ENCODE measurements around the gene S100A8.
"Not testable (repeated sequence)": the region's sequence is repeated elsewhere in the genome, so short reads cannot be mapped to it uniquely, and the experiment has no call there.

Gene S100A8

GRCh38 chr1:153360592-153361479 lies 30.0 kb downstream of the S100A8 start:
- DNase-seq = no peak

- no peak for DNase-seq
Measured at GRCh38 chr1:153360190-153360589, 30.7 kb downstream of the S100A8 start.

GRCh38 chr1:153359241-153359640 lies 31.6 kb downstream of the S100A8 start:
- no peak for DNase-seq

GRCh38 chr1:153358691-153358975 lies 32.2 kb downstream of the S100A8 start:
- no peak for DNase-seq

- no peak for DNase-seq
Measured at GRCh38 chr1:153357853-153358690, 32.8 kb downstream of the S100A8 start, which contains the start of gene S100A9. Gene S100A9 (plus strand): TSS chr1:153357854. CDS start chr1:153358284, 430 bp downstream.

GRCh38 chr1:153357076-153357852 lies 33.6 kb downstream of the S100A8 start:
- DNase-seq = no peak

- no peak for DNase-seq
Measured at GRCh38 chr1:153356392-153357075, 34.3 kb downstream of the S100A8 start.

- peak; percentile 89 for DNase-seq
Measured at GRCh38 chr1:153355445-153356071, 35.3 kb downstream of the S100A8 start.

- DNase-seq = no peak
Measured at GRCh38 chr1:153354515-153355193, 36.2 kb downstream of the S100A8 start.

- DNase-seq = peak; percentile 61
Measured at GRCh38 chr1:153353226-153353947, 37.5 kb downstream of the S100A8 start.

GRCh38 chr1:153352523-153352922 lies 38.4 kb downstream of the S100A8 start:
- peak; percentile 91 for DNase-seq

GRCh38 chr1:153350321-153350957 lies 40.4 kb downstream of the S100A8 start:
- DNase-seq = no peak

GRCh38 chr1:153349363-153350320 lies 41.2 kb downstream of the S100A8 start:
- DNase-seq = peak; percentile 95

GRCh38 chr1:153348511-153349362 lies 42.1 kb downstream of the S100A8 start, which contains the start of gene PGLYRP4:
Gene PGLYRP4 (minus strand): TSS chr1:153348841. CDS start chr1:153347932, 909 bp downstream.
- DNase-seq = peak; percentile 32

GRCh38 chr1:153347856-153348255 lies 43.0 kb downstream of the S100A8 start:
- peak; percentile 65 for DNase-seq

GRCh38 chr1:153347049-153347448 lies 43.8 kb downstream of the S100A8 start:
- DNase-seq = not testable (repeated sequence)

GRCh38 chr1:153346077-153346723 lies 44.7 kb downstream of the S100A8 start:
- peak; percentile 94 for DNase-seq
